IPS DF 4.7 (cell line): ENCODE measurements around the gene PRKCA.

ENCODE experiments used
- DNase-seq: peaks from one replicate; pipeline ENCODE4 v3.0.0-alpha.2; 2013; ENCODE audit warnings: low spot score; ENCODE audit errors: extremely low read depth

Gene PRKCA

GRCh38 chr17:66793814-66794213, 491.4 kb downstream of the PRKCA start:
- no peak for DNase-seq

DNA sequence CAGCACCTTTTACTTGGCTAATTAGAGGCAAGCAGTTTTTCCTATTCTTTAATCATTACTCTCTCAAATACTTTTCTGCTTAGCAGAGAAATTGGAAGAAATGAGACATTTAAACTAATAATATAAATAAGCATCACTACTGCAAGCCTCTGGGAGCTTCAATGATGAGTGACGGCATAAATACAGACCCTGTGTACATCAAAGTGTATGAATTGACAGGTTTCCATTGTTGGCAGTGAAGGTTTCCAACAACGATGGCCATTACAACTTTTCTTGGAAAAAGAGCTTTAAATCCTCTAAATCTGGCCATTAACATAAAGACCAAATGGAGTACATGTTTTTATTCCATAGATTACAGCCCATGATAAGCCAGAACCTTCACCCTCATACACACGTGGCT, 493.1 kb downstream of the PRKCA start:
- DNase-seq: no peak

DNA sequence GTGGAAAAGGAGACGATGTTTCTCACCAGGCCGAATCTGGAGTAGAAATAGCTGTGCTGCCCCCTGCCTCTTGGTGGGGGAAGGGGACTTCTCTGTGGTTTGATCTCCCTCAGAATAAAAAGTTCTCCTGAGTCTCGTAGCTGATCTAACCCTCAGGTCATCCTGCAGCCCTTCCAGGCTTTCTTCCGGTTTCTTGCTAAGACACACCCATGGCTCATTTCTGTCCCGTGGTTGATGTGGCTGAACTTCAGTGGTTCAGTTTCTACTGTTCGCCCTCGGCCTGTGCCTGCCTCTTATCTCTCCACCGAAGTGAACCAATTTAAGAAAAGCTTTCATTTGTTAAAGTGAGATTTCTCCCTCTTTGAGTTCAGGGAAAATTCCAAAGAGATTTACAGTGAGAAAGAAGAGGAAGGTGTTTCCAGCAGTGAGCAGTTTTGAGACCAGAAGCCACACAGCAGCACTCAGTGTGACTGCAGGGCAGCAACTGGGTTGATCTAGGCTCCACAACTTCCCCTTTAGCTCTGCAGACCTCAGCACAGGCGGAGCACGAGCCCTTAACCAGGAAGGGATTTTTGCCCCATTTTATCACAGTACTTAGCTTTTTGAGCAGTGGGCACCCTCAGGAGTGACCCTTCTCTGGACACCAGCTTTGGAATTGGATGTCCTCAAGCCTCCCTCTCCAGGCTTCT, 497.6 kb downstream of the PRKCA start:
- no peak for DNase-seq

- DNase-seq: no peak
These were observed 501.1 kb downstream of the PRKCA start for GRCh38 chr17:66803474-66803951.

DNA sequence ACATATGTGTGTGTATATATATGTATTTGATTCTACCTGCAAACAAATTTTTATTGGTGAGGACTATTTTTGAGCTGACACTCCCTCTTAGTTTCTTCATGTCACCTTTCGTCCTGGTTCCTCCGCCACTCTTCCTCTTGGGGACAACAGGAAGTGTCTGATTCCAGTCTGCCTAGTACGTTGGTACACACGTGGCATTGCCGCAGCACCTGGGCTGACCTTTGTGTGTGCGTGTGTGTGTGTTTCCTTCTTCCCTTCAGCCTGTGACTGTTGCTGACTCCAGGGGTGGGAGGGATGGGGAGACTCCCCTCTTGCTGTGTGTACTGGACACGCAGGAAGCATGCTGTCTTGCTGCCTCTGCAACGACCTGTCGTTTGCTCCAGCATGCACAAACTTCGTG, 503.2 kb downstream of the PRKCA start:
- no peak for DNase-seq

GRCh38 chr17:66807182-66807581, 504.8 kb downstream of the PRKCA start:
- DNase-seq: no peak

DNA sequence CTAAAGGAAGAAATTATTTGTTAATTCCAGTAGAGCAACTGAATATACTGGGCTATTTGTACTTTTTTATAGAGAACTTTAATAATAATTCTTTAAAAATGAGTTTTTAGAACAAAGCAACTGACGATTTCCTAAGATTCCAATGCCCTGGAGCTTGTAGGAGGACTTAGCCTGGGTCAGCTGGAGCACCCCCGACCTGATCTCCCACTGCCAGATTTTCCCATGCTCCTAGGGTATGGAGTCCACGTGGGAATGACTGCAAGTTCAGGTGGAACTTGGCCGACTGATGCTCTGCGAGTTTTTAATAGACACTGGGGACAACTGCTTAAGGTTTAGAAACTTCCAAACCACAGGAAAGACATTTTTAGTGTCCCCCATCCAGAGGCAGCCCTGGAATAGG, 507.0 kb downstream of the PRKCA start:
- no peak for DNase-seq

DNA sequence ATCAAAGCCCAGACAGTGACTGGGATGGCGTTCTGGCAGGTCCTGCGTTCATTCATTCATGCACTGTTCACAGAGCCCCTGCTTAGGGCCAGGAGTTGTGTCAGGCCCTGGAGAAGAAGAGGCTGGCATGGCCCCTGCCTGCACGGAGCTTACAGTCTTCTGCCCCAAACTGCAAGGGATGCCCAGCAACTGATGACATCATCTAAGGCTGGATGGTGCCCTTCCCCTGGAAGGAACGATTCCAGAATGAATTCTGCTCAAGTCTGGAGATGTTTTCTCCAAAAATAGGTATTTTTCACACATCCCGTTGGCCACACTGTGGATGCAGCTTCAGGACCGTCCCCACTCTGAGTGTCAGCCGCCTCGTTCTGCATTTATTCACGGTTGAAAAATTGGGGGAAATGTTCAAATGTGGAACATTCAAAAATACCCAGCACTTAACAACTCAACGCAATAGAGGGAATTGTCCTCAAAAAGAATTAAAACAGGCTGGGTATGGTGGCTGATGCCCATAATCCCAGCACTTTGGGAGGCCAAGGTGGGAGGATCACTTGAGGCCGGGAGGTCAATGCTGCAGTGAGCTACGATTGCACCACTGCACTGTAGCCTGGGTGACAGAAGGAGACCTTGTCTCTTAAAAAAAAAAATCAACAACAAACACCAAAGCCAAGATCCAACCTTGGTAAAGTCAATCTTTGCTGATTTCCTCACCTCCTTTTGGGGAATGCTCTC, 508.7 kb downstream of the PRKCA start:
- no peak for DNase-seq

DNA sequence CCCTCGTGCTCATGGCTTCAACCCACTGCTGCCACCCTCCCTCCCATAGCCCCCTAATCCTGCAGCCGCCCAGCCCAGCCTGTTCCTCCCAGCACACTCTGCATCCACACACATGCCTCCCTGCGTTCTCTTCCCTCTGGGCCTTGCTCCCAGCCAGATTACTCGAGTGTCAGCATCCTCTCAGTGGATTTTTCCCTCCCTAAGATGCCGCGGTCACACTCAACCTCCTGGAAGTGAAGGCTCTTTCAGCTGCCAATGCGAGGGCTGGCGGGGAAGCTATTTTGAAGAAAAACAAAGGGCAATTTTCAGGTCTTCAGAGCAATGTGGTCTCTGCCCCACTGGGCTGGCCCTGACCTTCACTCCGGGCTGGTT, 509.3 kb downstream of the PRKCA start:
- no peak for DNase-seq

DNA sequence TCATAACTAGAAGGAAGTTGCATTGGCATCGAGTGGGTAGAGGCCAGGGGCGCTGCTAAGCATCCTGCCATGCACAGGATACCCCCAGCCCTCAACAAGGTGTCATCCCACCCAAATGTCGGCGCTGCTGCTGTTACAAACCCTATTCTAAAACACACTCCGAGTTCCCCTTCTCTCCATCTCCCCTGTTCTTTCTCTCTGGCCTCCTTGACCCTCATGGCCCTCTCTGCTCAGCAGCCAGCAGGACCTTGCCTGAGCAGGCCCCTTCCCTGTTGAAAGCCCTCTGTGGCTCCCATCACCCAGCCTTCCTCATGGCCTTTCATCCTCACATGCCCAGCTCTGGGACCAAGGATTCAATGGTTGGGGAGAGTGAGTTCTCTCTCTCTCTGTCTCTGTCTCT, 510.2 kb downstream of the PRKCA start:
- DNase-seq: no peak

GRCh38 chr17:66813296-66813695, 510.9 kb downstream of the PRKCA start:
- DNase-seq: no peak

DNA sequence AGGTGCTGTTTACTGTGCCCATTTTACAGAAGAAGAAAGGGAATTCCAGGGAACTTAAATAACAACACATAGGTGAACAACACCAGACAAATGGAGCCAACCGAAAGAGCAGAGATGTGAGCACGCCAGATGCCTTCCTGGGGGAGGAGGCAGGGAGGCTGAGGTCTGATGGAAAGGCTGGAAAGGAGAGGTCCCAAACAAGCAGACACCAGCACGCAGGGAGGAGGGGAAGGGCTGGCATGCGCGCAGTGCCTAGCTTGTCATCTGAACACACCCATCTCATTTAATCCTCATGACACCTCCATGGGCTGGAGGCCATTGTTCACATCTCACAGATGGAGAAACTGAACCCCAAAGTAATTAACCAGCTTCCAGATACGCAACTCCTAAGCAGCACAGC, 511.6 kb downstream of the PRKCA start:
- no peak for DNase-seq

GRCh38 chr17:66814570-66814969, 512.2 kb downstream of the PRKCA start:
- DNase-seq: no peak

DNA sequence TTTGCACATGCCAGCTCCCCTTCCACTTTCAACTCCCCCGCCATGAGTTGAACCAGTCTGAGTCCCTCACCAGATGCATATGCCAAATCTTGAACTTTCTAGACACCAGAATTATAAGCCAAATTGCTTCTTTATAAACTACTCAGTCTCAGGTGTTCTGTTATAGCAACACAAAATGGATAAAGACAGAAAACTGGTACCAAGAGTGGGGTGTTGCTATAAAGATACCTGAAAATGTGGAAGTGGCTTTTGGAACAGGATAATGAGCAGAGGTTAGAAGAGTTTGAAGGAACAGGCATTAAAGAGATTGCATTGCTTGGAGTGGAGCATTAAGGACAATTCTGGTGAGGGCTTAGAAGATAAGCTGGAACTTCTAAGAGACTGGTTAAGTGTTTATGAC, 515.3 kb downstream of the PRKCA start:
- no peak for DNase-seq

DNA sequence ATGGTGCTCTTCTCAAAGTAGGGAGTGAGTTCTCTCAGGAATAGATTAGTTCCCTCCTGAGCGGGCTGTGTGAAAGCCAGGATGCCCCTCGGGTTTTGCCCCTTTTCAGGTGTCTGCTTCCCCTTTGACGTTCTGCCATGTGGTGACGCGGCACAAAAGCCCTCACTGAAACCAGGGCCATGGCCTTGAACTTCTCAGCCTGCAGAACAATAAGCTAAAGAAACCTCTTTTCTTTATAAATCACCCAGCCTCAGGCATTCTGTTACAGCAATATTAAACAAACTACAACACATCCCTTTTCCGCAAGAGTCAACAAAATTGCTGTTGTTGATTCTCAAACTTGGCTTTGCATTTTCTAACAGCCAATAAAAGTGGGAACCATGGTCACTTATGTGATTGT, 517.1 kb downstream of the PRKCA start:
- DNase-seq: no peak

- DNase-seq: no peak
These were observed 519.6 kb downstream of the PRKCA start for GRCh38 chr17:66822009-66822408.

- DNase-seq: no peak
These were observed 524.4 kb downstream of the PRKCA start for GRCh38 chr17:66826856-66827255.

GRCh38 chr17:66829386-66829864, 527.0 kb downstream of the PRKCA start:
- DNase-seq: peak; percentile 28

- DNase-seq: no peak
These were observed 527.5 kb downstream of the PRKCA start for GRCh38 chr17:66829883-66830282.

GRCh38 chr17:66830451-66830850, 528.0 kb downstream of the PRKCA start:
- no peak for DNase-seq

DNA sequence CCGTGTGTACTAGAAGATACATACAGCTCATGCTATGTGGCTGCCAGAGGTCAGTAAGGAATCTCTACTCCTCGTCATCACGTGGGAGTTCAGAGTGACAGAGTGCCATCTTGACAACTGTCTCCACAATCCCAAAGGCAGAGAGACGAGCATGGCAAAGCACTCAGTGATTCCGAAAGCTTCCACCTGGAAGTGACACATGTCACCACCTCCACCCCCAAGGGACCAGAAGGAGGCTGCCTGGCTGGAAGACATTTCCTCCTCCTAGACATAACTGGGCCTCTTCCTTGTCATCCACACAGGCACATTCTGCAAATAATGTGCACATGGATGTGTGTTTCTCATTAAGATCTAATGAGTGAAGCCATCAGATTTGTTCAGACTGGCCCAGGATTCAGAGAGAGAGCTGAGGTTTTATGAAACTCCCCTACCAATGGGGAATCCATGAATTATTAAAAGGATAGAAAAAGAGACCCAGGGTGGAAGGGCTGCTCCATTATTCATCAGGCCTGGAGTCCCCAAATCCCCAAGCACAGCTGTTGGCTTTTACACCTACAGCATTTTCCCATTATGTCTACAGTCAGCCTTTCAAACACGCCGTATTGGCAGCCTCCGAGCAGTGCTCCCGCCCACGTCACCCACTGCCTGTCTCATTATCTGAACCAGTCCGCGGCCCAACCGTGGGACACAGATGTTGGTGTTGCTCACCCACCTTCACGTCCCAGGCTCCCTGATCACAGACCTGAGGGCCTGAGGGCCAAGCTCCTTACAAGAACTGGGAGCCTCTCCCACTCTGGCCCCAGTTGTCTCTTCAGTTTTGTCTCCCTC, 529.2 kb downstream of the PRKCA start:
- no peak for DNase-seq

DNA sequence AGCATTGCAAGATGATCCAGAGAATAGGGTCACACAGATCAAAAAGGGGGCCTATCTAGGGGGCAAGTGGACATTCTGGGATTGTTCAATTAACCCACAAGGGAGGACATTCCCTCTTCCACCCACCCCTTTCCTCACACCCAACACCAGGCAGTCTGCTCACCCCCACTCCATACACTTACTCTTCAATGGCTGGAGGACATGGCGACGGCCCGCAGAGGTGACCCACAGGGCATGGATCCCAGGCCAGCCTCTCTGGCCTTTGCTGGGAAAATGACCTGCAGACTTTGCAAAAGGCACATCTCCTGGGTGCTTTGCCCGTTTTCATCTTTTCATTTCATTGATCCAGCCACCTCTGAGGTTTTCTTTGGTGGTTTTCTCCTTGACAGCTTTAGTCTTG, 530.8 kb downstream of the PRKCA start:
- DNase-seq: no peak
